Activated B cell treated with CpG ODN at 0.5 μM for 24 hours (primary cell): Measurements from ENCODE around the gene GAD2. TPM values are rescaled to one million over a fixed set of nuclear protein-coding genes. Genes with fewer than 3 reads are reported as not detected.
"Not testable (repeated sequence)": the region's sequence is repeated elsewhere in the genome, so short reads cannot be mapped to it uniquely, and the experiment has no call there.

ENCODE experiments used
- ATAC-seq: fragments of 200-7000 bp; cut with Tn5 transposase; one replicate; pipeline ENCODE4 v1.10.0; 2021; ENCODE audit warnings: low read depth, mild to moderate bottlenecking, moderate library complexity
- CTCF ChIA-PET: fragments of 350-600 bp; sonication (Branson Sonifier 250); formaldehyde crosslinking; loops from one replicate; lab custom pipeline; 2021; ENCODE audit warnings: antibody characterized with exemption; lab: Charles Lee
- POLR2A ChIA-PET: fragments of 350-600 bp; sonication (Branson Sonifier 250); formaldehyde crosslinking; loops from one replicate; lab custom pipeline; 2021; ENCODE audit warnings: antibody characterized with exemption; lab: Charles Lee
- DNase-seq: peaks from one replicate; pipeline ENCODE4 v3.0.0; 2022
- H3K27ac Mint-ChIP-seq: one replicate; pipeline ENCODE4 v1.8.0; 2020; ENCODE audit warnings: mixed read lengths
- H3K27me3 Mint-ChIP-seq: one replicate; pipeline ENCODE4 v1.8.0; 2021; ENCODE audit warnings: mixed read lengths
- H3K36me3 Mint-ChIP-seq: one replicate; pipeline ENCODE4 v1.8.0; 2021; ENCODE audit warnings: low read depth, mixed read lengths
- H3K4me1 Mint-ChIP-seq: one replicate; pipeline ENCODE4 v1.8.0; 2021; ENCODE audit warnings: mixed read lengths
- H3K4me3 Mint-ChIP-seq: one replicate; pipeline ENCODE4 v1.8.0; 2020; ENCODE audit warnings: mild to moderate bottlenecking, mixed read lengths
- H3K9me3 Mint-ChIP-seq: one replicate; pipeline ENCODE4 v1.8.0; 2020; ENCODE audit warnings: mixed read lengths
- intact Hi-C: fragments of 100-400 bp; cut with micrococcal nuclease; formaldehyde crosslinking; loops from one replicate; pipeline ENCODE4 v1.15.1; 2024
- total RNA-seq: library from RNA; stranded (reverse); gene quantifications from 2 replicates; pipeline ENCODE4 v1.2.3, GENCODE V29; 2022
- TF ChIP-seq, protein P1 (sequence below): fragments of 200-600 bp; IDR thresholded peaks from one replicate; pipeline ENCODE4 v1.8.0; 2022; ENCODE audit warnings: antibody characterized with exemption, mild to moderate bottlenecking

Gene GAD2
- total RNA-seq, 1 donor from 2014 or later, result not detected

DNA sequence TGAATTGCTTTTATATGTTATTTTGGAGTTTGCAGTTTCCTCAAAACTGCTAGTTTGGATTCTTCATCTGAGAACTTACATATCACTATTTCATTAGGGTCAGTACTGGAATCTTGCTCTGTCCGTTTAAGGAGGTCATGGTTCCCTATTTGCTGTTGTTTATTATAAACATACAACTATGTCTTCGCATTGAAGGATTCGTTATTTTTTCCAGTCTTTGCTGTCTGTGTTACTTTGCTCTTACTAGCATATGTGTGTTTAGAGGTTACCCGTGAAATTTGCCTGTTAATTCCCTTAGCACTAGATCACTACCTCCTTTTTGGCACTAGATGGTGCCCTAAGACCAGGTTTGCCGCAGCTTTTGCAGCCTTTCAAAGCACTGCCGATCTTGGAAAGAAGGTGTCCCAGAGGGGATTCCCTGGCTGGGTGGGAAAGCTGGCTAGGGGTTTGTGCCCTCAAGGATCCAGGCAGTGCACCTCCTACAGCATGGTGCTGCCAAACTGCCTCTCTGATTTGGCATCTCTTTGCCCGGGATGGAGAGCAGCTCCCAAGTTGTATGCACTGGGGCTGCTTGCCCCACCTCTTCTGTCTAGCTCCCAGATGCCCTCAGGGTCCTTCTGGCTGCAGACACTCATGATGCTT lies 118.5 kb downstream of the GAD2 start:
- Mint-ChIP-seq H3K4me1 (peaks cover 9% of the 10 kb centered on the region), H3K9me3 (peaks cover 6% of the 10 kb centered on the region), H3K36me3 (no peaks in the 10 kb centered on the region), H3K27ac (no peak overlapping the region), H3K27me3 (no peaks in the 10 kb centered on the region), H3K4me3 (peak overlapping the region; percentile 82)
- peak; percentile 92 for ATAC-seq
- POLR2A ChIA-PET, result interaction anchor here (1.0 to 1.4 kb wide), 4 partner anchors 103 to 391 kb away, joined by 3 to 6 read pairs (median 4); partner anchors contain the start of gene APBB1IP
- peak; percentile 45 for DNase-seq
- CTCF ChIA-PET, result interaction anchor here (0.6 to 4.1 kb wide), 18 partner anchors 14 to 888 kb away, joined by 3 to 67 read pairs (median 4); no protein-coding TSS in a partner anchor
- TF ChIP-seq, protein P1, sequence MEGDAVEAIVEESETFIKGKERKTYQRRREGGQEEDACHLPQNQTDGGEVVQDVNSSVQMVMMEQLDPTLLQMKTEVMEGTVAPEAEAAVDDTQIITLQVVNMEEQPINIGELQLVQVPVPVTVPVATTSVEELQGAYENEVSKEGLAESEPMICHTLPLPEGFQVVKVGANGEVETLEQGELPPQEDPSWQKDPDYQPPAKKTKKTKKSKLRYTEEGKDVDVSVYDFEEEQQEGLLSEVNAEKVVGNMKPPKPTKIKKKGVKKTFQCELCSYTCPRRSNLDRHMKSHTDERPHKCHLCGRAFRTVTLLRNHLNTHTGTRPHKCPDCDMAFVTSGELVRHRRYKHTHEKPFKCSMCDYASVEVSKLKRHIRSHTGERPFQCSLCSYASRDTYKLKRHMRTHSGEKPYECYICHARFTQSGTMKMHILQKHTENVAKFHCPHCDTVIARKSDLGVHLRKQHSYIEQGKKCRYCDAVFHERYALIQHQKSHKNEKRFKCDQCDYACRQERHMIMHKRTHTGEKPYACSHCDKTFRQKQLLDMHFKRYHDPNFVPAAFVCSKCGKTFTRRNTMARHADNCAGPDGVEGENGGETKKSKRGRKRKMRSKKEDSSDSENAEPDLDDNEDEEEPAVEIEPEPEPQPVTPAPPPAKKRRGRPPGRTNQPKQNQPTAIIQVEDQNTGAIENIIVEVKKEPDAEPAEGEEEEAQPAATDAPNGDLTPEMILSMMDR, result peak; percentile 89
- intact Hi-C loops, result loop anchor here (1.0 to 10.0 kb wide), 9 partner anchors 103 to 1027 kb away; partner anchors contain the start of genes APBB1IP and PDSS1

DNA sequence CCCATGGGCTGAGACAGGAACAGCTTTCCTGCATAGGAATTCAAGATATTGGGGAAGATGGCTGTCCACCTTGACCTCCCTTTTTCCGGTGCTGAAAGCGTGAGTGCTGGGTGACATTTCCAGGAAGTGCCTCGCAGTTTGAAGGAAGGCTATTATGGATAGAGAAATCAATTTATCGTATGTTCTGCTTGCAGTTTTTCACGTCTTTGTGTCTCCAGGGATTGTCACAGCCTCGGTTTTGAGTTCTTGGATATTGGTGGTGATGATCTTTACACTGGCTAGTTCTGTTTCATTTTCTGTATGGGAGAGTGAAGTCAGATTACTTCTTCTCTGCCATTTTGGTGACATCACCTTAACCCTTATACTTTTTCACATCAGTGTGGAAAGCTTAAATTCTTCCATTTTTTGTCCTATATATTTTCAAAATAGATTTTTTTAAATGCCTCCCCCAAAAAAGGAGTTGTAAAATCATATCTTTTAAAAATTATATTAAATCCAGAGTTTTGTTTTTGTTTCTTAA lies 119.1 kb downstream of the GAD2 start:
- H3K27me3 Mint-ChIP-seq, result no peaks in the 10 kb centered on the region
- H3K4me3 Mint-ChIP-seq, result peak overlapping the region; percentile 82
- H3K27ac Mint-ChIP-seq, result peak overlapping the region; percentile 50
- intact Hi-C loops, result loop anchor here (1.0 to 10.0 kb wide), 9 partner anchors 103 to 1027 kb away; partner anchors contain the start of genes APBB1IP and PDSS1
- H3K4me1 Mint-ChIP-seq, result peaks cover 9% of the 10 kb centered on the region
- TF ChIP-seq, protein P1, result no peak
- ChIA-PET POLR2A (interaction anchor here (1.0 to 1.4 kb wide), 4 partner anchors 103 to 390 kb away, joined by 3 to 6 read pairs (median 4); partner anchors contain the start of gene APBB1IP), CTCF (interaction anchor here (0.6 to 4.1 kb wide), 17 partner anchors 14 to 888 kb away, joined by 3 to 67 read pairs (median 4); no protein-coding TSS in a partner anchor)
- no peaks in the 10 kb centered on the region for H3K36me3 Mint-ChIP-seq
- DNase-seq (no peak), ATAC-seq (peak; percentile 35)
- peaks cover 6% of the 10 kb centered on the region for H3K9me3 Mint-ChIP-seq

DNA sequence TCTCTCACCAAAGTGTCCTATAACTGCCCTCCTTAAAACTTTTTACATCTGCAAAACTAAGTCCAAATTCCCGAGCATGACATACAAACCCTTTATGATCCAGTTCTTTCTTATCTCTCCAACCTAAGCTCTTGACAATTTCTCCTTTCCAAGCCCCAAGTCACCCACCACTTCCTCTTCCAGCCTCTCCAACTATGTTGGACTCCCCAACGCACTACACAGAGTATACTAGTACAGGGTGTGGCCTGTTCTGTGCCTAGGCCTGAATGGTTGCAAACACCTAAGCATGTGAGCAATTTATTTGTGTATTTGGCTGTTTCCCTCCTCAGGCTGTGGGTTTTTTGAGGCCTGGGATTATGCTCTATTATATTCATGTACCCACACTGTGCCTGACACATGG lies 120.4 kb downstream of the GAD2 start:
- Mint-ChIP-seq H3K4me1 (peaks cover 9% of the 10 kb centered on the region), H3K27me3 (no peaks in the 10 kb centered on the region), H3K4me3 (no peak overlapping the region), H3K27ac (no peak overlapping the region), H3K9me3 (peaks cover 6% of the 10 kb centered on the region), H3K36me3 (no peaks in the 10 kb centered on the region)
- CTCF ChIA-PET, result interaction anchor here (4.1 kb wide), 1 partner anchor 221 kb away, joined by 67 read pairs; no protein-coding TSS in a partner anchor
- intact Hi-C loops, result loop anchor here (5.0 to 10.0 kb wide), 2 partner anchors 358 to 1025 kb away; partner anchors contain the start of gene PDSS1
- ATAC-seq (no peak), DNase-seq (no peak)
- TF ChIP-seq, protein P1, result no peak
- POLR2A ChIA-PET, result no interaction called here

DNA sequence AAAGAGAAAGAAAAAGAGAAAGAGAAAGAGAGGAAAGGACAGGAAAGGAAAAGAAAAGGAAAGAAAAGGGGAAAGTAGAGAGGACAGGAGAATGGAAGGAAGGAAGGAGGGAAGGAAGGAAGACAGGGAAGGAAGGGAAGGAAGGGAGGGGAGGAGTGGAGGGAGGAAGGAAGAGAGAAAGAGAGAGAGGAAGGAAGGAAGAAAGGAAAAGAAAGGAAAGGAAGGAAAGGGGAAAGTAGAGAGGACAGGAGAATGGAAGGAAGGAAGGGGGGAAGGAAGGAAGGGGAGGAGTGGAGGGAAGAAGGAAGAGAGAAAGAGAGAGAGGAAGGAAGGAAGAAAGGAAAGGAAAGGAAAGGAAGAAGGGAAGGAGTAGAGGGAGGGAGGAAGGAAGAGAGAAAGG lies 125.1 kb downstream of the GAD2 start:
- ChIA-PET POLR2A (no interaction called here), CTCF (no interaction called here)
- Mint-ChIP-seq H3K36me3 (no peaks in the 10 kb centered on the region), H3K27me3 (no peaks in the 10 kb centered on the region), H3K4me1 (no peaks in the 10 kb centered on the region), H3K4me3 (no peak overlapping the region), H3K9me3 (no peaks in the 10 kb centered on the region), H3K27ac (no peak overlapping the region)
- DNase-seq (no peak), ATAC-seq (no peak)
- intact Hi-C loops, result no loop called here
- TF ChIP-seq, protein P1, result no peak

DNA sequence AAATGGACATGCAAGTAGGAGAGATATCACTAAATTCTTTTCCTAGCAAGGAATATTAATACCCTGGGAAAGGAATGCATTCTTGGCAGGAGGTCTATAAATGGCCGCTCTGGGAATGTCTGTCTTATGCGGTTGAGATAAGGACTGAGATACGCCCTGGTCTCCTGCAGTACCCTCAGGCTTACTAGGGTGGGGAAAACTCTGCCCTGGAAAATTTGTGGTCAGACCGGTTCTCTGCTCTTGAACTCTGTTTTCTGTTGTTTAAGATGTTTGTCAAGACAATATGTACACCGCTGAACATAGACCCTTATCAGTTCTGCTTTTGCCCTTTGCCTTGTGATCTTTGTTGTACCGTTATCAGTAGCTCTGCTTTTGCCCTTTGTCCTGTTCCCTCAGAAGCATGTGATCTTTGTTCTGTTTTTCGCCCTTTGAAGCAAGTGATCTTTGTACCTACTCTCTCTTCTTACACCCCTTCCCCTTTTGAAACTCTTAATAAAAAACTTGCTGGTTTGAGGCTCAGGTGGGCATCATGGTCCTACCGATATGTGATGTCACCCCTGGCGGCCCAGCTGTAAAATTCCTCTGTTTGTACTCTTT lies 132.3 kb downstream of the GAD2 start:
- H3K36me3 Mint-ChIP-seq, ATAC-seq, H3K4me1 Mint-ChIP-seq, H3K27me3 Mint-ChIP-seq, POLR2A ChIA-PET, H3K27ac Mint-ChIP-seq, CTCF ChIA-PET, H3K9me3 Mint-ChIP-seq, H3K4me3 Mint-ChIP-seq, intact Hi-C loops, DNase-seq: not testable (repeated sequence)

Other genes starting within 250 kb of the GAD2 start
- 79.1 and 85.5 TPM in 2 replicates for gene APBB1IP, start 221.6 kb downstream of the GAD2 start, total RNA-seq